ENCODE measurements around the gene ITGBL1. TPM values are rescaled to one million over a fixed set of nuclear protein-coding genes. Genes with fewer than 3 reads are reported as not detected.

The ITGBL1 gene
- total and polyA plus RNA-seq, 2 of the 4 experiments (the other 2 are of a cell fraction): 22.2 to 24.2 TPM

GRCh38 chr13:101612735-101613134, 160.3 kb downstream of the ITGBL1 start:
- DNase-seq: no peak
- Histone ChIP-seq H3K79me1 (ENCODE audit: low read depth in 1 of 2, low read length in 2 of 2) (no peaks in the 10 kb centered on the region), H4K91ac (ENCODE audit: insufficient read depth, low read depth, low read length) (no peak overlapping the region), H3K27ac (ENCODE audit: insufficient read depth, low read length) (no peak overlapping the region), H3K23ac (ENCODE audit: low read depth, low read length) (no peak overlapping the region), H2BK120ac (ENCODE audit: low read depth, low read length) (peak overlapping the region; percentile 23; the same call in 1 of the 2 replicates), H2BK15ac (ENCODE audit: low read depth, low read length) (no peak overlapping the region), H3K4me1 (ENCODE audit: control insufficient read depth, insufficient read depth, low read length) (no peaks in the 10 kb centered on the region), H2BK20ac (ENCODE audit: low read depth, low read length) (no peak overlapping the region), H3K36me3 (ENCODE audit: control insufficient read depth, insufficient read depth, low read length) (no peaks in the 10 kb centered on the region), H3K4ac (ENCODE audit: low read depth, low read length) (no peak overlapping the region), H3K9ac (ENCODE audit: low read depth, low read length) (no peak overlapping the region), H4K8ac (ENCODE audit: low read depth in 2 of 2, low read length in 2 of 2) (no peak overlapping the region), H4K5ac (ENCODE audit: low read depth, low read length) (no peak overlapping the region), H2BK5ac (ENCODE audit: low read depth, low read length, poor library complexity, severe bottlenecking) (no peak overlapping the region), H3K18ac (ENCODE audit: low read depth, low read length) (no peak overlapping the region), H3K4me2 (ENCODE audit: low read depth, low read length) (no peak overlapping the region), H3K9me1 (ENCODE audit: insufficient read depth, low read length) (no peaks in the 10 kb centered on the region), H2AK5ac (ENCODE audit: low read depth, low read length) (no peak overlapping the region), H4K20me1 (ENCODE audit: insufficient read depth, low read length) (no peaks in the 10 kb centered on the region), H3K14ac (replicated peaks; ENCODE audit: low read depth, low read length) (no peak overlapping the region), H3K9me3 (ENCODE audit: control insufficient read depth, insufficient read depth, low read length) (no peaks in the 10 kb centered on the region), H3K4me3 (ENCODE audit: insufficient read depth, low read depth, low read length) (no peak overlapping the region), H2AFZ (replicated peaks; ENCODE audit: low read length, poor library complexity) (peak overlapping the region; percentile 74), H3K27me3 (ENCODE audit: control insufficient read depth, insufficient read depth, low read length) (no peaks in the 10 kb centered on the region), H2AK9ac (replicated peaks; ENCODE audit: low read depth, low read length, poor library complexity) (no peak overlapping the region), H3K56ac (ENCODE audit: extremely low read depth, insufficient read depth, low read length) (no peak overlapping the region)
- in situ Hi-C loops (cut with MboI; ENCODE audit: low sequenced_read_pairs): no loop called here
- BruUV-seq (replicated peaks): no TSS peak
- POLR2A ChIA-PET (ENCODE audit: unreplicated experiment): no interaction called here
- intact Hi-C loops (cut with micrococcal nuclease): no loop called here
- no CpG with 5 or more reads among the region's 7 CpGs for WGBS, 2 experiments (ENCODE audit: extremely low coverage in 2 of 2, insufficient read length in 1 of 2)
- TF ChIP-seq MAZ (IDR thresholded peaks at IDR 0.05; ENCODE audit: borderline replicate concordance, low read depth, low read length) (no peak), MXI1 (IDR thresholded peaks at IDR 0.05; ENCODE audit: borderline replicate concordance, low read depth, low read length) (no peak), CTCF (conservative IDR thresholded peaks at IDR 0.05; ENCODE audit: low read depth, low read length) (no peak)
- CTCF ChIA-PET: interaction anchor here (1.0 to 1.6 kb wide), 2 partner anchors 15 to 50 kb away, joined by 3 read pairs; no protein-coding TSS in a partner anchor
- dilution Hi-C loops (cut with HindIII; ENCODE audit: low sequenced_read_pairs, unreplicated experiment): no loop called here
- no peak for ATAC-seq (ENCODE audit: low read depth)

Measured in IMR-90 (cell line).